Upper lobe of right lung (tissue), 1 donor: ENCODE measurements around the gene LCT. TPM values are rescaled to one million over a fixed set of nuclear protein-coding genes. Genes with fewer than 3 reads are reported as not detected.

ENCODE experiments used
- ATAC-seq: fragments of 200-7000 bp; cut with Tn5 transposase; one replicate; pipeline ENCODE4 v1.9.1; 2020; ENCODE audit warnings: mild to moderate bottlenecking, moderate library complexity
- DNase-seq: peaks from one replicate; pipeline ENCODE4 v3.0.0-alpha.2; 2020
- H3K27ac ChIP-seq: fragments of 200-600 bp; one replicate; pipeline ENCODE4 v1.8.0; 2022
- H3K27me3 ChIP-seq: fragments of 200-600 bp; one replicate; pipeline ENCODE4 v1.8.0; 2022; ENCODE audit warnings: mild to moderate bottlenecking
- H3K36me3 ChIP-seq: fragments of 200-600 bp; one replicate; pipeline ENCODE4 v1.8.0; 2022
- H3K4me1 ChIP-seq: fragments of 200-600 bp; one replicate; pipeline ENCODE4 v1.8.0; 2022
- H3K4me3 ChIP-seq: fragments of 200-600 bp; one replicate; pipeline ENCODE4 v1.8.0; 2022; ENCODE audit warnings: mild to moderate bottlenecking
- H3K9me3 ChIP-seq: fragments of 200-600 bp; one replicate; pipeline ENCODE4 v1.8.0; 2022
- intact Hi-C: fragments of 100-400 bp; cut with DNase I; formaldehyde crosslinking; loops from one replicate; pipeline ENCODE4 v1.11.0; 2022
- total RNA-seq: library from RNA; stranded (reverse); fragmentation: NEBNext Ultra II Directional; extraction: Animal tissue kit (Norgen Biotek cat#: 25700); gene quantifications from one replicate; pipeline ENCODE4 v1.2.1, GENCODE V29; 2021
- TF ChIP-seq, protein P1 (sequence below): fragments of 200-600 bp; IDR thresholded peaks from one replicate; pipeline ENCODE4 v1.8.0; 2022; ENCODE audit warnings: antibody characterized with exemption
- donor health status: DM: no; HTN: yes; CAD: no; lungs with severe emphysema.

LCT gene
- total RNA-seq, 1 donor from 2014 or later, result not detected

DNA sequence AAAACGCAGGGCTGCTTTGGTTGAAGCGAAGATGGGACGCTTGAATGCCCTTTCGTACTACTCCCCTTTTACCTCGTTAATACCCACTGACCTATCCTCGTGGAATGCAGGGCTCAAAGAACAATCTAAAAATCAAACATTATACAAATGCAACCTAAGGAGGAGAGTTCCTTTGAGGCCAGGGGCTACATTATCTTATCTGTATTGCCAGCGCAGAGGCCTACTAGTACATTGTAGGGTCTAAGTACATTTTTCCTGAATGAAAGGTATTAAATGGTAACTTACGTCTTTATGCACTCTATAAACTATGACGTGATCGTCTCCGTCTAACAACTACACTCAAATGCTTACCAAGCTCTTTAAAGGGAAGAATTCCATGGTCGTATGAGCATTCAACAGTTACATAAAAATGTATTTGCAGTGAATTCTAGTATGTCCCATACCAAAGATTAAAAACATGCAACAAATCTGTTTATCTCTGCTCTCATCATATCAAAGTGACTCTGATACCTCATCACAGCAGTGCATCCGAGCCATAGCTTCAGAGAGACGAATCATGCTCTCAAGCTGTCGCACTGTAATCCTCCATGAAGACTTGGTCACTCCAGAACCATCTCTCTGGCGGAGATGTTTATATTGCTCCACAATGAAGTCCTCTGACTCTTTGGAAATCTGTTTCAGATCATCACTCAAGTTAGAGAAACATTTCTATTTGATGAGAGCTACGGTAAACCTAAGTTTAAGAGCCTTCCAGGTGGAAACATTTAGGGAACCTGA, 14.1 kb upstream of the LCT start:
- Histone ChIP-seq H3K27ac (no peak overlapping the region), H3K4me3 (no peak overlapping the region), H3K36me3 (peaks cover 30% of the 10 kb centered on the region), H3K4me1 (no peaks in the 10 kb centered on the region), H3K27me3 (no peaks in the 10 kb centered on the region), H3K9me3 (no peaks in the 10 kb centered on the region)
- DNase-seq, result no peak
- no peak for ATAC-seq
- TF ChIP-seq, protein P1, sequence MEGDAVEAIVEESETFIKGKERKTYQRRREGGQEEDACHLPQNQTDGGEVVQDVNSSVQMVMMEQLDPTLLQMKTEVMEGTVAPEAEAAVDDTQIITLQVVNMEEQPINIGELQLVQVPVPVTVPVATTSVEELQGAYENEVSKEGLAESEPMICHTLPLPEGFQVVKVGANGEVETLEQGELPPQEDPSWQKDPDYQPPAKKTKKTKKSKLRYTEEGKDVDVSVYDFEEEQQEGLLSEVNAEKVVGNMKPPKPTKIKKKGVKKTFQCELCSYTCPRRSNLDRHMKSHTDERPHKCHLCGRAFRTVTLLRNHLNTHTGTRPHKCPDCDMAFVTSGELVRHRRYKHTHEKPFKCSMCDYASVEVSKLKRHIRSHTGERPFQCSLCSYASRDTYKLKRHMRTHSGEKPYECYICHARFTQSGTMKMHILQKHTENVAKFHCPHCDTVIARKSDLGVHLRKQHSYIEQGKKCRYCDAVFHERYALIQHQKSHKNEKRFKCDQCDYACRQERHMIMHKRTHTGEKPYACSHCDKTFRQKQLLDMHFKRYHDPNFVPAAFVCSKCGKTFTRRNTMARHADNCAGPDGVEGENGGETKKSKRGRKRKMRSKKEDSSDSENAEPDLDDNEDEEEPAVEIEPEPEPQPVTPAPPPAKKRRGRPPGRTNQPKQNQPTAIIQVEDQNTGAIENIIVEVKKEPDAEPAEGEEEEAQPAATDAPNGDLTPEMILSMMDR, result no peak
- intact Hi-C loops, result no loop called here

DNA sequence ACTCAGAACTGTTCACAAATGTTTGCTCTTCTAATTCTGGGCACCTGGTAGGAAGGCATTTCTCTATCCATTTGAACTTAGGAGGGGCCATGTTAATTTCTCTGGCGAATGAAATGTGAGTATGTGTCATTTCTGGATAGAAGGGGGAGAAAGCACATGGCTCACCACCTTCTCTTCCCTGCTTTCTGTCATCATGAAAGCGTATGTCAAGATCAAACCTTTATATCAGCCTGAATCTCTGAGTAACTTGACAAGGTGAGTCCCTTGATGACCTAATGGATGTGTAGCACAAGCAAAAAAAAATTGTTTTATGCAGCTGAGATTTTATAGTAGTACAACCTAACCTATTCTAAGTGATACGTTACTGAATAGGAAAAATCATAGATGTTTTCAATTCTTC, 12.1 kb upstream of the LCT start:
- Histone ChIP-seq H3K9me3 (no peaks in the 10 kb centered on the region), H3K36me3 (peaks cover 42% of the 10 kb centered on the region), H3K4me1 (no peaks in the 10 kb centered on the region), H3K27me3 (no peaks in the 10 kb centered on the region), H3K27ac (no peak overlapping the region), H3K4me3 (no peak overlapping the region)
- ATAC-seq (no peak), DNase-seq (no peak)
- intact Hi-C loops, result no loop called here
- TF ChIP-seq, protein P1, result no peak

DNA sequence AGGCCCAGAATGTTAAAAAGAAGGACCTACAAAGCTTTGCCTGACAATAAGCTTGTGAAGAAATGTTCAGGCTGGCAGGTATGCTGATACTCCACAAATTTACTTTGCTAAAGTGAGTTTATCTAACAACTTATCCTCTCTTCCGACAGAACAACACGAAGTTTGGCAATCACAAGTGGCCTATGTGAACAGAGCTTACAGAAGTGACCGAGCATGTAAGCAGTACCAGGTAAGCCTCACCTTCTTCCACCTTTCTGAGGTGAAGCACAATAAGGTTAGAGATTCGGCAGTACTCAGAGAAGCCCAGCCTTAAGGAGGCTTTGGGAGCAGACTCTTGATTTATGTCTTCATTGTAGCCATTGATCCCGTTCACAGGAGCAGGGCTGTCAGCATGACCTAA, 9.0 kb upstream of the LCT start:
- Histone ChIP-seq H3K27ac (no peak overlapping the region), H3K4me1 (peaks cover 7% of the 10 kb centered on the region), H3K4me3 (no peak overlapping the region), H3K27me3 (no peaks in the 10 kb centered on the region), H3K9me3 (no peaks in the 10 kb centered on the region), H3K36me3 (peaks cover 46% of the 10 kb centered on the region)
- TF ChIP-seq, protein P1, result no peak
- intact Hi-C loops, result no loop called here
- DNase-seq (no peak), ATAC-seq (peak; percentile 87)

GRCh38 chr2:135845257-135845656, 8.3 kb upstream of the LCT start:
- Histone ChIP-seq H3K4me3 (no peak overlapping the region), H3K4me1 (peaks cover 12% of the 10 kb centered on the region), H3K27ac (no peak overlapping the region), H3K36me3 (peaks cover 42% of the 10 kb centered on the region), H3K27me3 (no peaks in the 10 kb centered on the region), H3K9me3 (no peaks in the 10 kb centered on the region)
- intact Hi-C loops, result no loop called here
- TF ChIP-seq, protein P1, result no peak
- no peak for ATAC-seq
- DNase-seq, result no peak

GRCh38 chr2:135844301-135844895, 7.4 kb upstream of the LCT start:
- H3K4me3 ChIP-seq, result no peak overlapping the region
- ATAC-seq (no peak), DNase-seq (no peak)
- H3K27ac ChIP-seq, result no peak overlapping the region
- peaks cover 42% of the 10 kb centered on the region for H3K36me3 ChIP-seq
- H3K4me1 ChIP-seq, result peaks cover 18% of the 10 kb centered on the region
- intact Hi-C loops, result no loop called here
- H3K9me3 ChIP-seq, result no peaks in the 10 kb centered on the region
- no peaks in the 10 kb centered on the region for H3K27me3 ChIP-seq
- TF ChIP-seq, protein P1, result no peak
